G401 (cell line): Measurements from ENCODE around the gene MNAT1. TPM values are rescaled to one million over a fixed set of nuclear protein-coding genes. Genes with fewer than 3 reads are reported as not detected.
"Not testable (repeated sequence)": the region's sequence is repeated elsewhere in the genome, so short reads cannot be mapped to it uniquely, and the experiment has no call there.

Experiments used
- DNase-seq: peaks from one replicate; pipeline ENCODE4 v3.0.0-alpha.2; 2015; ENCODE audit warnings: low spot score
- in situ Hi-C: cut with HindIII; loops from 2 replicates; pipeline ENCODE4 v1.10.0; 2016; ENCODE audit warnings: low sequenced_read_pairs, mixed read lengths
- total RNA-seq: library from RNA; depleted of rRNA; stranded (reverse); fragments of >200 nt; shearing (Covaris generic); gene quantifications from 2 replicates; pipeline ENCODE4 v1.2.3, GENCODE V29; 2014

The MNAT1 gene
- total RNA-seq, 1 experiment from 2014 or later, result 185 TPM

DNA sequence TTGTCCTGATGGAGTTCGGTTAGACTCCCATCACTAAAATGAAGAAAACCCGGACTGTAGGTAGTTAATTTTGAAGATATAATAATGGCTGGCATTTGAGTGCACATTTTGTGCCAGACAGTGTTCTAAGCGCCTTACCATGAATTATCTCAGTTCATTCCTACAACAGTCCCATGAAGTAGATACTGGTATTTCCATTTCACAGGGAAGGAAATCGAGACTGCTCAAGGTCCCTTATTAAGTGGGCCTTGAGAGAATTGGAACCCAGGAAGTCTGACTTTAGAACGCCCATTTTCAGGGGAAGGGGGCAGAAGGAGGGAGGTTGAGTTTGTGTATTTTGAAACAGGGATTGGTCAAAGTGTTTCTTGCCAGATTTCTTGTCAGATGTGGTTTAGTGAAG lies 855 bp downstream of the MNAT1 start:
- in situ Hi-C loops, result no loop called here
- DNase-seq, result peak; percentile 12

GRCh38 chr14:60736494-60736893 lies 1.9 kb downstream of the MNAT1 start:
- no peak for DNase-seq
- in situ Hi-C loops, result no loop called here

DNA sequence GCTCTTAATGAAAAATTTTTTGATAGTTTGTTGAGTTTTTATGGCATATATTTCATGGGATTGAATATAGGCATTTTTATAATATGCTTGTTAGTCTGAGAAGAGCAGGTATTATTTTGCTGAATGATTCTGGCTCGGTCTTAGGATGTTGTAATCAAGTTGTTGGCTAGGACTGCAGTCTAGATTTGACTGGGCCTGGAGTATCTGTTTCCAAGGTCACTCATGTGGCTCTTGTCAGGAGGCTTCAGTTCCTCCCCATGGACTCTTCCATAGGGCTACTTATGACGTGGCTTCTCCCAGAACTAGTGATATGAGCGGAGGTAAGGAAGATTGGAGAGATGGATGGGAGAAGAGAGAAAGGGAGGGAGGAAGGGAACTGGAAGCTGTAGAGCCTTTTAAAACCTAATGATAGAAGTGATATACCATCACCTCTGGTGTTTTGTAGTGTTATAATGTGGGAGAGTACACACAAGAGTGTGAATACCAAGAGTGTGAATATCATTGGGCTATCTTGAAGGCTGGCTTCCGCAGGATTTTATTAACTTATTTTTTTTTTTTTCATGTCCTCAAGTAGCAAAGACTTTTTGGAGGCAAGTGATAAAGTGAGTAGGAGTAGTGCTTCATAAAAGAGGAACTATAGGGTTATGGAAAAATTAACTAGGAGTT lies 4.4 kb downstream of the MNAT1 start:
- no peak for DNase-seq

GRCh38 chr14:60744566-60744965 lies 10.0 kb downstream of the MNAT1 start:
- DNase-seq, result no peak
- in situ Hi-C loops, result no loop called here

More for the DNA sequence above, 4.4 kb downstream of the MNAT1 start:
- in situ Hi-C loops, result no loop called here

- in situ Hi-C loops, result no loop called here
- no peak for DNase-seq
These were observed 18.9 kb downstream of the MNAT1 start for GRCh38 chr14:60753264-60754119.

DNA sequence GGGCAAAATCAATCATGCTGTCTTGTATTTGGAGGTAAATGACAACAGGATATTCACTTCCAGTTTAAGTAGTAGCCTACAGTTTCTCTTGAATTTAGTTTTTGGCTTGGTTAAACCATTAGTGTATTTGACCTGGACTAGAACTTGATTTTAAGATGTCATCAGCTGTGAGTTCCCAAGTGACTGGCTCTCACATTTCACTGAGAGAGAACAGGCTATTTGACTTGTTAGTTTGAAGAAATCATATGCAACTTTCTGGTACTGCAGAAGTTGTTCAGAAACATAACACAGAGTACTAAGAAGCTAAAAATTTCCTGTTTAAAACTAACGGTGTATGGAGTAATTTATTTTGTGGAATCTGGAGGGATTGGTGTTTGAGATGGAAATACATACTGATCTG lies 22.3 kb downstream of the MNAT1 start:
- no peak for DNase-seq
- in situ Hi-C loops, result no loop called here

DNA sequence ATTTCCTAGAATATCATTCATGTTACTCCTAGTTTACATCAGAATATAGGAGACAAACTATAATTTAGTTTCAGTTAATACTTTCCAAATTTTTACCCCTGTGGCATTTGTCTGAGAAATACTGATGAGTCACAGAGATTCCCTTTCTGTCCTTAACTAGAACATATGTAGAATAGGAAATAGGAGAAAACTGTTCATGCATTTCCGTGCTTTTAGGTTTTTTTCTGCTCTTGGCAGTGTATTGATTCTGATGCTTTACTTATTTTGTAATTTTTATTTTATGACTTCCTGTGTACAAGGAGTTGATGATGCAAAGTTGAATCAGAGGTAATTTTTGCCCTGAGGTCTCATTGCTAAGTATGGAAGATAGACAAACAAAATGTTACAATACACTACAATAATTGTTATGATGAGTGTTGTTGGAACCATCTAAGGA lies 23.0 kb downstream of the MNAT1 start:
- in situ Hi-C loops, result no loop called here
- no peak for DNase-seq

- no peak for DNase-seq
- in situ Hi-C loops, result no loop called here
These were observed 24.3 kb downstream of the MNAT1 start for GRCh38 chr14:60758885-60759284.

- no peak for DNase-seq
These were observed 25.6 kb downstream of the MNAT1 start for GRCh38 chr14:60760209-60760608.

DNA sequence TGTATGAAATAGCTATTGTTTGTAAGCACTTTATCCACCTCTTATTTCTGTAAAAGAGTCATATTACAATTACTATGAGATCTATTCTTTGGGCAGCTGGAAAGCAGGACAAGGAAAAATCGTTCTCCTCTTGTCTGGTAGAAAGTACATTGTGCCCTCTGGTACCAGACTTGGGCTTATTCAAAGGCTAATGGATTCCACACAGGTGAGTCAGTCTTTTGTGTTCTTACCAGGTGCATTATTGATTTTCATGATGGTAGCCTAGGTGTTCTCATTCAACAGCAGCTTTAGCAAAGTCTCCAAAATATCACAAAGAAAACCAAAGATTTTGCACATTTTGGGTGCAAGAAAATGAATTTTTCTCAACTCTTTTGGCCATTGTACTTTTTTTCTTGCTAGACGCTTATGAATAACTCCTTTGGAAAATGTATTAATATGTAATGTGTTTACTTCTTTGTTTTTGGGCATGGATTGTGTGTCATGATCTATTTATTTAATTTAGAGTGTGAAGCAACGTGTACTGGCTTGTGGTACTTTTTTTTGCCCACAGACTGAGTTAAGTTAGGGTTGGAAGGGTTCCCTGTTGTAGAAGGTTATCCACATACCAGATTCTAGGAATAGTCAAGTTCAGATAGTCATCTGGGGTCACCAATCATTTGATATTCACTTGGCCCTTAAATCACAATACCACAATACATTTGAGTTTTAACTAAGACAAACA lies 26.2 kb downstream of the MNAT1 start:
- in situ Hi-C loops, result no loop called here
- no peak for DNase-seq

More at GRCh38 chr14:60760209-60760608, 25.6 kb downstream of the MNAT1 start:
- in situ Hi-C loops, result no loop called here

DNA sequence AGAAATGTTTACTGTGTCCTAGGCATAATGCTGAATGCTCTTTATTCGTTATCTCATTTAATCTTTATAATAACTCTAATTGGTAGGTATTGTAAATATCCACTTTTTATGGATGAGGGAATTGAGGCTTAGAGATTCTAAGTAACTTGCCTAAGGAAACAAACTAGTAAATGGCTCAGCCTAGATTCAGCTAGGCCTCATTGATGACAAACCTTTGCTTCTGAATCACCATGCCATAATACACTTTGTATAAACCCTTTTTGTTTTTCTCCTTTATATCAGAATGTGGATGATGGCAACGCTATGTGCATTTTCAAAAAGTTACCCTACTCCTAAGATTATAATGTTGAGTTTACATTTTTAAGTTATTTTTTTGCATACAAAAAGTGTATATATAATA lies 34.0 kb downstream of the MNAT1 start:
- in situ Hi-C loops, result no loop called here

GRCh38 chr14:60771117-60771516 lies 36.6 kb downstream of the MNAT1 start:
- in situ Hi-C loops, result no loop called here
- DNase-seq, result no peak

More for the DNA sequence above, 34.0 kb downstream of the MNAT1 start:
- DNase-seq, result no peak

GRCh38 chr14:60773558-60773957 lies 39.0 kb downstream of the MNAT1 start:
- DNase-seq, result no peak
- in situ Hi-C loops, result no loop called here

DNA sequence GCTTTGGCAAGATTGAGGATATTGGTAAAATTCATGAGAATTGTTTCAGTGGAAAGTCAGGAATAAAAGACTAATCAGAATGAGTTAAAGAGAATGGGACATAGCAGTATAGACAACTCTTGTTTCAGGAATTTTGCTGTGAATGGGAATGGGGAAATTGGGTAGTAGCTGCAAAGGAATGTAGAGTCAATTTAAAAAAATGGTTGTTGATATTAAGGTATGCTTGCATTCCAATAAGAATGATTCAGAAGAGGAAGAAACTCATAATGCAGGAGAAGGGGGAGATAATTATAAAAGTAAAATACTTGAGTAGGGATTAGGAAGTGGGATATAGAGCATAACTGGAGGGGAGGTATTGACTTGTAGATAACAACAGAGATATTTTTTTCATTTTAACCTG lies 40.7 kb downstream of the MNAT1 start:
- DNase-seq, result no peak
- in situ Hi-C loops, result no loop called here

- in situ Hi-C loops, result no loop called here
These were observed 43.5 kb downstream of the MNAT1 start for GRCh38 chr14:60777856-60778578.

GRCh38 chr14:60779745-60780514 lies 45.4 kb downstream of the MNAT1 start:
- in situ Hi-C loops, DNase-seq: not testable (repeated sequence)

More at GRCh38 chr14:60777856-60778578, 43.5 kb downstream of the MNAT1 start:
- no peak for DNase-seq

DNA sequence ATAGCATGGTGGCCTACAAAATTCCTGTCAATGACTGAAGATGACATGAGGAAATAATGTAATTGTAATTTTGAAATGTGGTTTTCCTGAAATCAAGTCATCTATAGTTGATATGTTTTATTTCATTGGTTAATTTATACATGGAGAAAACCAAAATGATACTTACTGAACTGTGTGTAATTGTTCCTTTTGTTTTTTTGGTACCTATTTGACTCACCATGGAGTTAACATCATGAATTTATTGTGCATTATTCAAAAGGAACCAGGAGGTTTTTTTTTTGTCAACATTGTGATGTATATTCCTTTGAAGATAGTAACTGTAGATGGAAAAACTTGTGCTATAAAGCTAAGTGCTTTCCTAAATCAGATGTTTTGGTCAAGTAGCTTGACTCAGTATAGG lies 46.0 kb downstream of the MNAT1 start:
- in situ Hi-C loops, result not testable (repeated sequence)

DNA sequence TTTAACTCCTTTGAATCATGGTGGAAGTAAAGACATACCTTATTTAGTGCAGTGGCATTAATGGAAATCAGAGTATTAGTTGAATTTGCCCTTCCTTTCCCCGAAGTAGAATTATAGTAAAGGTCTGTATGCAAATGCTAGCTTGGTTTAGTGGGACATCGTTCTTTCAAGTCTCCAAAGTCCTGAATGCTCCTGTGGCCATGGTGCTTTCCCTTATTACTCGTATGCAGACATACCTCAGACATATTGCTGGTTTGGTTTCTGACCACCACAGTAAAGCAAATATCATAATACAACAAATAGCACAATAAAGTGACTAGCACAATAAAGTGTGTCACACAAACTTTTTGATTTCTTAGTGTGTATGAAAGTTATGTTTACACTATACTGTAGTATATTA lies 52.3 kb downstream of the MNAT1 start:
- in situ Hi-C loops, result no loop called here
- DNase-seq, result no peak

More for the DNA sequence above, 46.0 kb downstream of the MNAT1 start:
- DNase-seq, result not testable (repeated sequence)
